ENCODE measurements around the gene CDKL2.
A peak's percentile ranks its signal among the peaks of the same experiment; 100 is the strongest.

The CDKL2 gene

GRCh38 chr4:75637827-75638226 is 7.5 kb upstream of the CDKL2 start:
- no peak for DNase-seq

GRCh38 chr4:75637176-75637575 is 6.8 kb upstream of the CDKL2 start:
- no peak for DNase-seq

- DNase-seq, result no peak
Observed at GRCh38 chr4:75634951-75635350, 4.6 kb upstream of the CDKL2 start.

GRCh38 chr4:75634281-75634680 is 4.0 kb upstream of the CDKL2 start:
- no peak for DNase-seq

GRCh38 chr4:75633846-75634245 is 3.5 kb upstream of the CDKL2 start:
- no peak for DNase-seq

GRCh38 chr4:75630937-75631329 is 605 bp upstream of the CDKL2 start:
- DNase-seq, result no peak

GRCh38 chr4:75629239-75629638 is 1.1 kb downstream of the CDKL2 start:
- no peak for DNase-seq

- no peak for DNase-seq
Observed at GRCh38 chr4:75623026-75623425, 7.3 kb downstream of the CDKL2 start.

- DNase-seq, result no peak
Observed at GRCh38 chr4:75621715-75622114, 8.6 kb downstream of the CDKL2 start.

GRCh38 chr4:75612306-75612705 is 18.0 kb downstream of the CDKL2 start:
- DNase-seq, result no peak

- no peak for DNase-seq
Observed at GRCh38 chr4:75605928-75606327, 24.4 kb downstream of the CDKL2 start.

GRCh38 chr4:75599647-75600046 is 30.7 kb downstream of the CDKL2 start:
- DNase-seq, result no peak

GRCh38 chr4:75598390-75598789 is 31.9 kb downstream of the CDKL2 start:
- peak in 1 of 2 donors; percentile 2 for DNase-seq

GRCh38 chr4:75596061-75596460 is 34.3 kb downstream of the CDKL2 start:
- DNase-seq, result no peak

GRCh38 chr4:75593393-75593792 is 36.9 kb downstream of the CDKL2 start:
- no peak for DNase-seq

- no peak for DNase-seq
Observed at GRCh38 chr4:75584067-75584466, 46.3 kb downstream of the CDKL2 start.

- no peak for DNase-seq
Observed at GRCh38 chr4:75567725-75568124, 62.6 kb downstream of the CDKL2 start.

- no peak for DNase-seq
Observed at GRCh38 chr4:75566911-75567310, 63.4 kb downstream of the CDKL2 start.

- DNase-seq, result no peak
Observed at GRCh38 chr4:75565481-75565880, 64.8 kb downstream of the CDKL2 start.

GRCh38 chr4:75564023-75564422 is 66.3 kb downstream of the CDKL2 start:
- DNase-seq, result no peak

GRCh38 chr4:75561789-75562188 is 68.5 kb downstream of the CDKL2 start:
- DNase-seq, result no peak

GRCh38 chr4:75557696-75558095 is 72.6 kb downstream of the CDKL2 start:
- DNase-seq, result no peak

GRCh38 chr4:75555294-75556164 is 74.8 kb downstream of the CDKL2 start, which contains the start of gene ODAPH:
Gene ODAPH, plus strand, starts transcription at chr4:75556066. Its CDS starts 17 bp downstream, at chr4:75556083.
- no peak for DNase-seq

GRCh38 chr4:75552452-75552851 is 77.9 kb downstream of the CDKL2 start:
- DNase-seq, result no peak

- DNase-seq, result no peak
Observed at GRCh38 chr4:75549019-75549418, 81.3 kb downstream of the CDKL2 start.
